Tibial nerve (tissue), 3 donors: ENCODE results near the gene G6PC2.
"Not testable (repeated sequence)": the region's sequence is repeated elsewhere in the genome, so short reads cannot be mapped to it uniquely, and the experiment has no call there.

Experiments
- CTCF ChIP-seq, 5 experiments: fragments of 200-600 bp in 3 of 5; fragments of 450-650 bp in 2 of 5; sonication (generic) in 3 of 5; IDR thresholded peaks; one replicate each; pipeline ENCODE4 v1.5.1; 2016 to 2019; ENCODE audit warnings: antibody characterized with exemption in 5 of 5, mild to moderate bottlenecking in 3 of 5, moderate library complexity in 2 of 5
- POLR2A ChIP-seq, 2 donors: fragments of 450-650 bp; IDR thresholded peaks; one replicate each; pipeline ENCODE4 v1.6.1; 2017; ENCODE audit warnings: antibody characterized with exemption in 2 of 2, mild to moderate bottlenecking in 2 of 2, moderate library complexity in 2 of 2

GRCh38 chr2:168870369-168870768, 30.7 kb upstream of the G6PC2 start:
- not testable (repeated sequence) for TF ChIP-seq CTCF, POLR2A (IDR thresholded peaks at IDR 0.05)
